Prostate gland (tissue), 2 donors: ENCODE measurements around the gene EML3.

Source experiments
- POLR2AphosphoS5 ChIP-seq: sonication (generic); formaldehyde crosslinking; IDR thresholded peaks from one replicate; pipeline ENCODE4 v1.6.1; 2017; ENCODE audit warnings: antibody characterized with exemption
- TF ChIP-seq, protein P1 (sequence below), 4 experiments: fragments of 200-600 bp in 2 of 4; fragments of 450-650 bp in 2 of 4; sonication (generic) in 2 of 4; IDR thresholded peaks; 1 replicate in 3 of 4; 2 replicates in 1 of 4; pipeline ENCODE4 v1.5.1; 2016 to 2019; ENCODE audit warnings: antibody characterized with exemption in 4 of 4, mild to moderate bottlenecking in 2 of 4, moderate library complexity in 2 of 4

- no peak for TF ChIP-seq POLR2AphosphoS5
- TF ChIP-seq, protein P1, sequence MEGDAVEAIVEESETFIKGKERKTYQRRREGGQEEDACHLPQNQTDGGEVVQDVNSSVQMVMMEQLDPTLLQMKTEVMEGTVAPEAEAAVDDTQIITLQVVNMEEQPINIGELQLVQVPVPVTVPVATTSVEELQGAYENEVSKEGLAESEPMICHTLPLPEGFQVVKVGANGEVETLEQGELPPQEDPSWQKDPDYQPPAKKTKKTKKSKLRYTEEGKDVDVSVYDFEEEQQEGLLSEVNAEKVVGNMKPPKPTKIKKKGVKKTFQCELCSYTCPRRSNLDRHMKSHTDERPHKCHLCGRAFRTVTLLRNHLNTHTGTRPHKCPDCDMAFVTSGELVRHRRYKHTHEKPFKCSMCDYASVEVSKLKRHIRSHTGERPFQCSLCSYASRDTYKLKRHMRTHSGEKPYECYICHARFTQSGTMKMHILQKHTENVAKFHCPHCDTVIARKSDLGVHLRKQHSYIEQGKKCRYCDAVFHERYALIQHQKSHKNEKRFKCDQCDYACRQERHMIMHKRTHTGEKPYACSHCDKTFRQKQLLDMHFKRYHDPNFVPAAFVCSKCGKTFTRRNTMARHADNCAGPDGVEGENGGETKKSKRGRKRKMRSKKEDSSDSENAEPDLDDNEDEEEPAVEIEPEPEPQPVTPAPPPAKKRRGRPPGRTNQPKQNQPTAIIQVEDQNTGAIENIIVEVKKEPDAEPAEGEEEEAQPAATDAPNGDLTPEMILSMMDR (IDR thresholded peaks at IDR 0.05) = no peak
Measured at GRCh38 chr11:62566247-62566646, 46.3 kb downstream of the EML3 start.
